ENCODE results near the gene INPP4B.

DNA sequence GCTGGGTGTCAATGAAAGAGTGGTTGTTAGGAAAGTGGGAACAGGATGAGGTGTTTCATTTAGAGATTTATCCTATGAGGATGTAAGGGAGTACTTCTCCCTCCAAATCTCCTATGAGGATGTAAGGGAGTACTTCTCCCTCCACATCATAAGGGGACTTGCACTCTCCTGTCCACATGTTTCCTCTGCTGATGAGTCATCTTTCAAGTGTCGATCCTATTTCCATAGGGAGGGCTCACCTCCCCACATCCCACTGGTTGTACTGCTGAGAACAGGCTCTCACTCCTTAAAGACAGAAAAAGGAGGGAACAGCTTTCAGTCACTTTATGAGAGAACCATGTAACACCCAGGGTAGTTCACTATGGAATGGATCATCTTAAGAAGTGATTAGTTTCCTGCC is 65.0 kb downstream of the INPP4B start:
- TF ChIP-seq EZH2 (IDR thresholded peaks at IDR 0.05; ENCODE audit: low read depth): no peak
- TF ChIP-seq, protein P1, sequence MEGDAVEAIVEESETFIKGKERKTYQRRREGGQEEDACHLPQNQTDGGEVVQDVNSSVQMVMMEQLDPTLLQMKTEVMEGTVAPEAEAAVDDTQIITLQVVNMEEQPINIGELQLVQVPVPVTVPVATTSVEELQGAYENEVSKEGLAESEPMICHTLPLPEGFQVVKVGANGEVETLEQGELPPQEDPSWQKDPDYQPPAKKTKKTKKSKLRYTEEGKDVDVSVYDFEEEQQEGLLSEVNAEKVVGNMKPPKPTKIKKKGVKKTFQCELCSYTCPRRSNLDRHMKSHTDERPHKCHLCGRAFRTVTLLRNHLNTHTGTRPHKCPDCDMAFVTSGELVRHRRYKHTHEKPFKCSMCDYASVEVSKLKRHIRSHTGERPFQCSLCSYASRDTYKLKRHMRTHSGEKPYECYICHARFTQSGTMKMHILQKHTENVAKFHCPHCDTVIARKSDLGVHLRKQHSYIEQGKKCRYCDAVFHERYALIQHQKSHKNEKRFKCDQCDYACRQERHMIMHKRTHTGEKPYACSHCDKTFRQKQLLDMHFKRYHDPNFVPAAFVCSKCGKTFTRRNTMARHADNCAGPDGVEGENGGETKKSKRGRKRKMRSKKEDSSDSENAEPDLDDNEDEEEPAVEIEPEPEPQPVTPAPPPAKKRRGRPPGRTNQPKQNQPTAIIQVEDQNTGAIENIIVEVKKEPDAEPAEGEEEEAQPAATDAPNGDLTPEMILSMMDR (conservative IDR thresholded peaks at IDR 0.05): no peak
